Measurements from ENCODE around the gene RTN1. TPM values are rescaled to one million over a fixed set of nuclear protein-coding genes. Genes with fewer than 3 reads are reported as not detected.
A peak's percentile ranks its signal among the peaks of the same experiment; 100 is the strongest.

Gene RTN1, protein sequence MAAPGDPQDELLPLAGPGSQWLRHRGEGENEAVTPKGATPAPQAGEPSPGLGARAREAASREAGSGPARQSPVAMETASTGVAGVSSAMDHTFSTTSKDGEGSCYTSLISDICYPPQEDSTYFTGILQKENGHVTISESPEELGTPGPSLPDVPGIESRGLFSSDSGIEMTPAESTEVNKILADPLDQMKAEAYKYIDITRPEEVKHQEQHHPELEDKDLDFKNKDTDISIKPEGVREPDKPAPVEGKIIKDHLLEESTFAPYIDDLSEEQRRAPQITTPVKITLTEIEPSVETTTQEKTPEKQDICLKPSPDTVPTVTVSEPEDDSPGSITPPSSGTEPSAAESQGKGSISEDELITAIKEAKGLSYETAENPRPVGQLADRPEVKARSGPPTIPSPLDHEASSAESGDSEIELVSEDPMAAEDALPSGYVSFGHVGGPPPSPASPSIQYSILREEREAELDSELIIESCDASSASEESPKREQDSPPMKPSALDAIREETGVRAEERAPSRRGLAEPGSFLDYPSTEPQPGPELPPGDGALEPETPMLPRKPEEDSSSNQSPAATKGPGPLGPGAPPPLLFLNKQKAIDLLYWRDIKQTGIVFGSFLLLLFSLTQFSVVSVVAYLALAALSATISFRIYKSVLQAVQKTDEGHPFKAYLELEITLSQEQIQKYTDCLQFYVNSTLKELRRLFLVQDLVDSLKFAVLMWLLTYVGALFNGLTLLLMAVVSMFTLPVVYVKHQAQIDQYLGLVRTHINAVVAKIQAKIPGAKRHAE
- 1 to 10 TPM in 3 of 4 donors, not detected in 1; 2.4 to 4.9 (median 4.6) TPM for total RNA-seq

- H3K27me3 ChIP-seq, result peaks cover 93% of the 10 kb centered on the region
These were observed at the start of gene RTN1 for GRCh38 chr14:59870277-59871165. Gene RTN1, minus strand, starts transcription at chr14:59870776. Its CDS starts 146 bp downstream, at chr14:59870630.

DNA sequence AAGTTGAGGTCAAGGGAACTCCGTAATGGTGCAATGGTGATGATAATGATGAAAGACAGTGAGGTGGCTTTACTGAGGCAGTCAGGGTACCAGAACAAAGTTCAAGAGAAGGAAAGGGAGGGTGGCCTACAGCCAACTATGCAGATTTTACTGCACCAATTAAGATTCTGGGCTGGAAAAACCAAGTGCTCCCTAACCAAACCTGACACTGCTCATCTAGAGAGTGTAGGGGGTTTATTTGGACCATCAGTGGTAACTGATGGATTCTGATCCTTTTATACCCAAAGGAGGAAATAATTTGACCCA is 49.8 kb upstream of the RTN1 start:
- H3K27ac ChIP-seq, result no peak overlapping the region
- TF ChIP-seq POLR2A (IDR thresholded peaks at IDR 0.05) (no peak), CTCF (IDR thresholded peaks at IDR 0.05) (no peak)
- H3K27me3 ChIP-seq, result peaks cover 46% of the 10 kb centered on the region
- no peaks in the 10 kb centered on the region for H3K36me3 ChIP-seq
- WGBS, 2 donors (ENCODE audit: low coverage in 1 of 2), result 17 to 39% methylated on average over 1 of the region's 1 CpG
- H3K9me3 ChIP-seq, result no peaks in the 10 kb centered on the region
- peak; percentile 39 for DNase-seq
- intact Hi-C loops (cut with DNase I; ENCODE audit: low total_unique reads) (no loop called here), in situ Hi-C loops (cut with MboI; ENCODE audit: low pct_ligation_motif_present in 1 of 4, low pct_unique_long_range_greater_than_20kb in 1 of 4, low sequenced_read_pairs in 3 of 4) (loop anchor here in 1 of 4 donors (25.0 kb wide), 1 partner anchor 283 kb away; no protein-coding TSS in a partner anchor)
- peaks cover 9 to 15% (median 14%) of the 10 kb centered on the region in 4 donors for H3K4me1 ChIP-seq
- no peak overlapping the region for H3K4me3 ChIP-seq

More at GRCh38 chr14:59870277-59871165, at the start of gene RTN1:
- in situ Hi-C loops (cut with MboI; ENCODE audit: low pct_ligation_motif_present in 1 of 4, low pct_unique_long_range_greater_than_20kb in 1 of 4, low sequenced_read_pairs in 3 of 4), result no loop called here
- DNase-seq, result peak; percentile 25
- H3K9me3 ChIP-seq, result no peaks in the 10 kb centered on the region
- peak in 1 of 3 donors; percentile 13 for TF ChIP-seq POLR2AphosphoS5 (IDR thresholded peaks at IDR 0.05)
- TF ChIP-seq CTCF (IDR thresholded peaks at IDR 0.05), result no peak
- peaks cover 0 to 21% (median 9%) of the 10 kb centered on the region in 4 donors for H3K4me1 ChIP-seq
- H3K36me3 ChIP-seq, result no peaks in the 10 kb centered on the region
- intact Hi-C loops (cut with DNase I; ENCODE audit: low total_unique reads), result no loop called here
- H3K4me3 ChIP-seq, result peak within 1 kb of the TSS; percentile 32 to 58 (median 44)
- H3K27ac ChIP-seq, result peak within 1 kb of the TSS in 3 of 4 donors; percentile 7 to 26 (median 9)
- 0 to 1% methylated on average over 1 to 52 of the region's 84 CpGs for WGBS, 2 donors (ENCODE audit: low coverage in 1 of 2)

DNA sequence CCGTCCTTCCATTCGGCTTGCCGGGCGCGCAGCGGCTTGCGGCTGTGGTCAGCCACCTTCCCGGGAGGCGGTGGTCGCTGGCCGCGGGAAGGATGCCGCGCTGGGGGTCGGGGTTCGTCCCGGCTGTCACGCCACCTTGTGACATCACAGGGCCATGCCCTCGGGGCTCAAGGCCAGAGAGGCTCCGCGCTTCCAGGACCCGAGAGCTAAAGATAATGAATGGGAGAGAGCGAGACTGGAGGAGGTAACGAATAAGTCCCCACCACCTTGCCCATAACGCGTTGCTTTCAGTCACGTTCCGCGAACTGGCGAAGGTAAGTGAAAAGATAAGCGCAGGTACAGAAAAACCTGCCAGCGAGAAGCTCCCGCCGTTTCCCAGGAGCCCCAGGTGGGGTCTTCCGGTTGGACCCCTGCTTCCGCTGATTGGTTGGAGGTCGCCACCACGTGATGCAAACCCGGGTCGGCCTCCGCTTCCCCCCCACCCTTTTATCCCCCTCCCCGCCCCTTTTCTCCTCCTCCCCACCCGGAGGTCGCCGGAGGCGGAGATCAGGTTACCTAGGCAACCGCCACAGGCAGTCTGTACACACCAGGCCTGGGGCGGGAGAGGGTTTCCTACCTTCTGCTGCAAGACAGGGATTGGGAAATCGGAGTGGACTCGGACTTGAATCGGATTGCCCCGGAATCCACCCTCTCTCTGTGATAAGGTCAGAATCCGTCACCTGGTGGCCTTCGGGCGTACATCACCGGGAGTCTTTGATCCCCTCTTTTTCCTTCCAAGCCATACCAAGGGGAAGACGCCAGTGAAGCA is 49.2 kb upstream of the RTN1 start, which contains the start of gene LRRC9:
LRRC9 (plus strand) TSS at position 575 of the 808 bp plus-strand sequence.
- H3K36me3 ChIP-seq, result no peaks in the 10 kb centered on the region
- peaks cover 46% of the 10 kb centered on the region for H3K27me3 ChIP-seq
- TF ChIP-seq POLR2A (IDR thresholded peaks at IDR 0.05) (no peak), EP300 (IDR thresholded peaks at IDR 0.05; ENCODE audit: low read depth) (no peak), POLR2AphosphoS5 (IDR thresholded peaks at IDR 0.05) (no peak), CTCF (IDR thresholded peaks at IDR 0.05) (no peak)
- in situ Hi-C loops (cut with MboI; ENCODE audit: low pct_ligation_motif_present in 1 of 4, low pct_unique_long_range_greater_than_20kb in 1 of 4, low sequenced_read_pairs in 3 of 4) (loop anchor here in 1 of 4 donors (25.0 kb wide), 1 partner anchor 282 kb away; no protein-coding TSS in a partner anchor), intact Hi-C loops (cut with DNase I; ENCODE audit: low total_unique reads) (no loop called here)
- no peak within 1 kb of the TSS for H3K27ac ChIP-seq
- no peaks in the 10 kb centered on the region for H3K9me3 ChIP-seq
- 5 to 19% methylated on average over 3 to 56 of the region's 57 CpGs for WGBS, 2 donors (ENCODE audit: low coverage in 1 of 2)
- peak; percentile 14 for DNase-seq
- peaks cover 9 to 15% (median 14%) of the 10 kb centered on the region in 4 donors for H3K4me1 ChIP-seq
- H3K4me3 ChIP-seq, result peak within 1 kb of the TSS in 3 of 4 donors; percentile 1 to 36 (median 21)

All from transverse colon (tissue), 4 donors.